ENCODE measurements around the gene MAP1S. TPM values are rescaled to one million over a fixed set of nuclear protein-coding genes. Genes with fewer than 3 reads are reported as not detected.

Gene MAP1S
- total and polyA plus RNA-seq, 2 of the 8 experiments (the other 6 are each of a cell fraction or from before 2014, with no cell fraction given), result 66.7 to 115 TPM

DNA sequence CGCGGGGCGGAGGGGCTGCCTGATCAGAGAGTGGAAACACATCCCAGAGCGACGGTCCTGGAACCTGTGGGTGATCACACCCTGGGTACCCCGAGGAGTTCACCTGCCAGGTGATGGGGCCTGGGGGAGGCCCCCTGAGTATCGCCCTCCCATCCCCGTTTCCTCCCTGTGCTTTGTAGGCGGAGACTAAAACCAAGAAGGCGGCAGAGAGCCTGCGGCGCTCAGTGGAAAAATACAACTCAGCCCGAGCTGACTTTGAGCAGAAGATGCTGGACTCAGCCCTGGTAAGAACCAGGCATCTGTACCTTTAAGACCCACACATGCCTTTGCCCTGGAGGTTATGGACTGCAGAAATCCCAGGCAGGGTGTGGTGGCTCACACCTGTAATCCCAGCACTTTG lies 51.3 kb downstream of the MAP1S start:
- FAIRE-seq, result no peak
- Histone ChIP-seq H3K79me1 (ENCODE audit: low read depth, low read length) (no peaks in the 10 kb centered on the region), H3K4me3 (ENCODE audit: extremely low read depth in 1 of 4, insufficient read depth in 2 of 4, low read depth in 3 of 4, low read length in 4 of 4) (no peak overlapping the region), H3K27me3 (replicated peaks in 1 of 4; ENCODE audit: control insufficient read depth in 3 of 4, extremely low read depth in 1 of 4, insufficient read depth in 3 of 4, low read length in 3 of 4) (no peaks in the 10 kb centered on the region), H4K5ac (ENCODE audit: insufficient read length, low read depth, low read length) (no peak overlapping the region), H4K8ac (ENCODE audit: extremely low read depth, insufficient read depth, low read length) (no peak overlapping the region), H3K4me2 (ENCODE audit: insufficient read depth in 1 of 2, low read depth in 2 of 2, low read length in 2 of 2) (no peak overlapping the region), H3K4ac (replicated peaks; ENCODE audit: insufficient read length, low read depth, low read length) (no peak overlapping the region), H2BK12ac (ENCODE audit: low read depth, low read length) (no peak overlapping the region), H3K23me2 (ENCODE audit: low read depth, low read length) (no peaks in the 10 kb centered on the region), H3K9me3 (ENCODE audit: insufficient read depth in 2 of 2, low read depth in 1 of 2, low read length in 1 of 2) (no peaks in the 10 kb centered on the region), H3K56ac (replicated peaks; ENCODE audit: insufficient read length, low read depth, low read length) (no peak overlapping the region), H3K79me2 (ENCODE audit: control insufficient read depth in 1 of 2, insufficient read depth in 2 of 2, low read length in 2 of 2) (no peaks in the 10 kb centered on the region), H3K9ac (replicated peaks in 1 of 4; ENCODE audit: extremely low read depth in 1 of 4, low read depth in 3 of 4, low read length in 3 of 4) (no peak overlapping the region), H2BK120ac (replicated peaks; ENCODE audit: low read depth, low read length) (no peak overlapping the region), H2AK5ac (ENCODE audit: low read depth, low read length) (no peak overlapping the region), H3K18ac (ENCODE audit: extremely low read depth, low read length) (no peak overlapping the region), H2AFZ (ENCODE audit: low read length) (no peak overlapping the region), H3K23ac (ENCODE audit: insufficient read length) (no peak overlapping the region), H3K4me1 (replicated peaks in 1 of 4; ENCODE audit: control insufficient read depth in 3 of 4, insufficient read depth in 4 of 4, low read length in 3 of 4) (peaks cover 0 to 2% (median 0%) of the 10 kb centered on the region in 4 experiments; a peak in 2 of 7 replicates), H2BK20ac (ENCODE audit: low read length) (no peak overlapping the region), H3K27ac (ENCODE audit: low read depth, low read length) (no peak overlapping the region), H2BK15ac (ENCODE audit: low read length) (no peak overlapping the region), H4K91ac (replicated peaks; ENCODE audit: insufficient read length, low read length) (no peak overlapping the region), H4K20me1 (replicated peaks in 1 of 2; ENCODE audit: control insufficient read depth in 1 of 2, insufficient read depth in 2 of 2, low read length in 2 of 2) (peaks cover 0 to 2% of the 10 kb centered on the region in 2 experiments), H2BK5ac (ENCODE audit: low read depth, low read length) (no peak overlapping the region), H3K14ac (ENCODE audit: insufficient read length) (no peak overlapping the region), H3K36me3 (ENCODE audit: control insufficient read depth in 2 of 4, insufficient read depth in 4 of 4, low read length in 3 of 4) (no peaks in the 10 kb centered on the region)
- DNase-seq (ENCODE audit: low read depth in 1 of 2, low spot score in 2 of 2), result no peak
- ChIA-PET POLR2A (ENCODE audit: partially characterized antibody) (interaction anchor here (0.8 kb wide), 2 partner anchors 50 to 52 kb away, joined by 3 read pairs; no protein-coding TSS in a partner anchor), CTCF (ENCODE audit: partially characterized antibody) (interaction anchor here (0.8 to 1.5 kb wide), 5 partner anchors 13 to 149 kb away, joined by 3 to 5 read pairs (median 4); no protein-coding TSS in a partner anchor)
- TF ChIP-seq POLR2A (IDR thresholded peaks at IDR 0.05; ENCODE audit: control extremely low read depth in 1 of 2, low read depth in 2 of 2, low read length in 2 of 2), result no peak
- TF ChIP-seq EZH2 (IDR thresholded peaks at IDR 0.05; ENCODE audit: low read depth, low read length, severe bottlenecking), result no peak
- TF ChIP-seq SIN3A (conservative IDR thresholded peaks at IDR 0.05 in 1 of 2, IDR thresholded peaks at IDR 0.05 in 1 of 2; ENCODE audit: low read depth in 1 of 2, low read length in 2 of 2), result no peak
- no peak for TF ChIP-seq CBX5 (IDR thresholded peaks at IDR 0.05; ENCODE audit: low read depth, low read length)
- WGBS, 2 experiments (ENCODE audit: extremely low coverage in 1 of 2, insufficient coverage in 1 of 2, insufficient read length in 1 of 2, insufficient replicate concordance in 2 of 2, low coverage in 1 of 2, low lambda C conversion rate in 2 of 2, missing lambda C conversion rate in 1 of 2), result 90% methylated on average over 4 of the region's 13 CpGs; no CpG with 5 or more reads in 1 of the 2 experiments
